ENCODE results near the gene SPECC1. TPM values are rescaled to one million over a fixed set of nuclear protein-coding genes. Genes with fewer than 3 reads are reported as not detected.
"Not testable (repeated sequence)": the region's sequence is repeated elsewhere in the genome, so short reads cannot be mapped to it uniquely, and the experiment has no call there.

The SPECC1 gene
- total RNA-seq, 1 experiment from 2014 or later = 108 TPM

GRCh38 chr17:20179041-20179440 lies 169.9 kb downstream of the SPECC1 start:
- DNase-seq (ENCODE audit: low read depth) = no peak
- in situ Hi-C loops (cut with HindIII; ENCODE audit: low pct_unique_long_range_greater_than_20kb, low sequenced_read_pairs) = no loop called here

GRCh38 chr17:20180661-20181060 lies 171.5 kb downstream of the SPECC1 start:
- in situ Hi-C loops (cut with HindIII; ENCODE audit: low pct_unique_long_range_greater_than_20kb, low sequenced_read_pairs) = no loop called here
- DNase-seq (ENCODE audit: low read depth) = no peak

- in situ Hi-C loops (cut with HindIII; ENCODE audit: low pct_unique_long_range_greater_than_20kb, low sequenced_read_pairs) = no loop called here
- DNase-seq (ENCODE audit: low read depth) = peak; percentile 76
Observed at GRCh38 chr17:20184181-20184580, 175.0 kb downstream of the SPECC1 start.

- DNase-seq (ENCODE audit: low read depth) = peak; percentile 48
- in situ Hi-C loops (cut with HindIII; ENCODE audit: low pct_unique_long_range_greater_than_20kb, low sequenced_read_pairs) = no loop called here
Observed at GRCh38 chr17:20184977-20185619, 175.9 kb downstream of the SPECC1 start.

GRCh38 chr17:20187049-20187448 lies 177.9 kb downstream of the SPECC1 start:
- no peak for DNase-seq (ENCODE audit: low read depth)
- in situ Hi-C loops (cut with HindIII; ENCODE audit: low pct_unique_long_range_greater_than_20kb, low sequenced_read_pairs) = no loop called here

- no peak for DNase-seq (ENCODE audit: low read depth)
- in situ Hi-C loops (cut with HindIII; ENCODE audit: low pct_unique_long_range_greater_than_20kb, low sequenced_read_pairs) = no loop called here
Observed at GRCh38 chr17:20189302-20189701, 180.1 kb downstream of the SPECC1 start.

GRCh38 chr17:20189979-20190378 lies 180.8 kb downstream of the SPECC1 start:
- DNase-seq (ENCODE audit: low read depth) = no peak
- in situ Hi-C loops (cut with HindIII; ENCODE audit: low pct_unique_long_range_greater_than_20kb, low sequenced_read_pairs) = no loop called here

GRCh38 chr17:20190605-20191004 lies 181.4 kb downstream of the SPECC1 start:
- DNase-seq (ENCODE audit: low read depth) = no peak
- in situ Hi-C loops (cut with HindIII; ENCODE audit: low pct_unique_long_range_greater_than_20kb, low sequenced_read_pairs) = no loop called here

GRCh38 chr17:20191056-20191455 lies 181.9 kb downstream of the SPECC1 start:
- DNase-seq (ENCODE audit: low read depth) = no peak
- in situ Hi-C loops (cut with HindIII; ENCODE audit: low pct_unique_long_range_greater_than_20kb, low sequenced_read_pairs) = no loop called here

GRCh38 chr17:20196286-20196685 lies 187.1 kb downstream of the SPECC1 start:
- DNase-seq (ENCODE audit: low read depth); in situ Hi-C loops (cut with HindIII; ENCODE audit: low pct_unique_long_range_greater_than_20kb, low sequenced_read_pairs): not testable (repeated sequence)

- in situ Hi-C loops (cut with HindIII; ENCODE audit: low pct_unique_long_range_greater_than_20kb, low sequenced_read_pairs) = no loop called here
- no peak for DNase-seq (ENCODE audit: low read depth)
Observed at GRCh38 chr17:20197272-20197926, 188.2 kb downstream of the SPECC1 start.

GRCh38 chr17:20200016-20200795 lies 191.0 kb downstream of the SPECC1 start:
- no peak for DNase-seq (ENCODE audit: low read depth)
- in situ Hi-C loops (cut with HindIII; ENCODE audit: low pct_unique_long_range_greater_than_20kb, low sequenced_read_pairs) = no loop called here

GRCh38 chr17:20200865-20201458 lies 191.8 kb downstream of the SPECC1 start:
- no peak for DNase-seq (ENCODE audit: low read depth)
- in situ Hi-C loops (cut with HindIII; ENCODE audit: low pct_unique_long_range_greater_than_20kb, low sequenced_read_pairs) = no loop called here

GRCh38 chr17:20202141-20202621 lies 193.0 kb downstream of the SPECC1 start:
- DNase-seq (ENCODE audit: low read depth) = no peak
- in situ Hi-C loops (cut with HindIII; ENCODE audit: low pct_unique_long_range_greater_than_20kb, low sequenced_read_pairs) = no loop called here

GRCh38 chr17:20203018-20203417 lies 193.9 kb downstream of the SPECC1 start:
- DNase-seq (ENCODE audit: low read depth) = no peak
- in situ Hi-C loops (cut with HindIII; ENCODE audit: low pct_unique_long_range_greater_than_20kb, low sequenced_read_pairs) = no loop called here

GRCh38 chr17:20203761-20204263 lies 194.7 kb downstream of the SPECC1 start:
- in situ Hi-C loops (cut with HindIII; ENCODE audit: low pct_unique_long_range_greater_than_20kb, low sequenced_read_pairs) = no loop called here
- DNase-seq (ENCODE audit: low read depth) = peak; percentile 97

- no peak for DNase-seq (ENCODE audit: low read depth)
- in situ Hi-C loops (cut with HindIII; ENCODE audit: low pct_unique_long_range_greater_than_20kb, low sequenced_read_pairs) = no loop called here
Observed at GRCh38 chr17:20205609-20206008, 196.4 kb downstream of the SPECC1 start.

GRCh38 chr17:20206068-20206467 lies 196.9 kb downstream of the SPECC1 start:
- in situ Hi-C loops (cut with HindIII; ENCODE audit: low pct_unique_long_range_greater_than_20kb, low sequenced_read_pairs) = no loop called here
- peak; percentile 45 for DNase-seq (ENCODE audit: low read depth)

GRCh38 chr17:20206591-20206990 lies 197.4 kb downstream of the SPECC1 start:
- peak; percentile 72 for DNase-seq (ENCODE audit: low read depth)
- in situ Hi-C loops (cut with HindIII; ENCODE audit: low pct_unique_long_range_greater_than_20kb, low sequenced_read_pairs) = no loop called here

Measured in Caki2 (cell line).